Fibroblast of the aortic adventitia (primary cell): Measurements from ENCODE around the gene SLC30A2. TPM values are rescaled to one million over a fixed set of nuclear protein-coding genes. Genes with fewer than 3 reads are reported as not detected.

Source experiments
- DNase-seq: peaks from one replicate; pipeline ENCODE4 v3.0.0-alpha.2; 2010; ENCODE audit warnings: low read depth
- H3K4me3 ChIP-seq: 2 replicates; pipeline ENCODE4 v1.5.1; 2011; ENCODE audit warnings: low read depth, mild to moderate bottlenecking, control low read depth, low read length, moderate library complexity
- total RNA-seq: library from RNA; depleted of rRNA; stranded (reverse); fragments of >200 nt; gene quantifications from 2 replicates; pipeline ENCODE4 v1.2.3, GENCODE V29; 2012; ENCODE audit warnings: low replicate concordance
- TF ChIP-seq, protein P1 (sequence below): IDR thresholded peaks from 2 replicates; pipeline ENCODE4 v1.5.1; 2011; ENCODE audit warnings: mild to moderate bottlenecking, low read length, control low read depth, inconsistent platforms; ENCODE audit not compliant: insufficient read depth

Gene SLC30A2
- total RNA-seq, 1 donor, result not detected

DNA sequence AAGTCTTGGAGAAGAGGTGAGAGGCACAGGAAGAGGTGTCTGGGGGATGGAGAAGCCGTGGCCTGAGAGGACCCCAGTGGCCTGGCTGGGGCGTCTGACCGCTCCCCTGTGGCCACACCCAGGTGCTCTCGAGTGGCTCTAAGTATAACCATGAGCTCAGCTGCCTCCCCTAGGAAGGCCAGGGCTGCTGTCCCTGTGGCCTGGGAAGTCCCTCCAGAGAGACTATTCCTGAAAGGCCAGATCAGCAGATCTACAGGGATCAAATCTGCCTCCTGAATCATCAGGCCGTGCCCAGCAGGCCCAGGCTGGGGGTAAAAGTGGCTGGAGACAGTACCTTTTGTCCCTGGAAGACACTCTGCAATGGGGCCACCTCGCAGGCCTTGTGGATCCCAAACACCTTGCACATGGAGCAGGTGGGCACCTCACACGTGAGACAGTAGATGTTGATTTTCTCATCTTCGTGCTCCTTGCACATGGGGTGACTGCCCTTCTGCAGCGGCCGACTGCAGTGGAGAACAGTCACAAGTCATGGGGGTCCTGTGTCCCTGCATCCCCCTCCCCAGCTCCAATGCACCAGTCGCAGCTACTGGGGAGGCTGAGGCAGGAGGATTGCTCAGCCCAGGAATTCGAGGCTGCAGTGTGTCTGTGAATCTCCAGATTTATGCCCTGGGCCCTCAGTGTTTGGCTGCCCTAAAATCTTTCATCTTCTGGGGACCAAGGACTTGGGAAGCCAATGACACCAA lies 15.1 kb upstream of the SLC30A2 start:
- DNase-seq, result no peak
- no peak overlapping the region for H3K4me3 ChIP-seq
- TF ChIP-seq, protein P1, sequence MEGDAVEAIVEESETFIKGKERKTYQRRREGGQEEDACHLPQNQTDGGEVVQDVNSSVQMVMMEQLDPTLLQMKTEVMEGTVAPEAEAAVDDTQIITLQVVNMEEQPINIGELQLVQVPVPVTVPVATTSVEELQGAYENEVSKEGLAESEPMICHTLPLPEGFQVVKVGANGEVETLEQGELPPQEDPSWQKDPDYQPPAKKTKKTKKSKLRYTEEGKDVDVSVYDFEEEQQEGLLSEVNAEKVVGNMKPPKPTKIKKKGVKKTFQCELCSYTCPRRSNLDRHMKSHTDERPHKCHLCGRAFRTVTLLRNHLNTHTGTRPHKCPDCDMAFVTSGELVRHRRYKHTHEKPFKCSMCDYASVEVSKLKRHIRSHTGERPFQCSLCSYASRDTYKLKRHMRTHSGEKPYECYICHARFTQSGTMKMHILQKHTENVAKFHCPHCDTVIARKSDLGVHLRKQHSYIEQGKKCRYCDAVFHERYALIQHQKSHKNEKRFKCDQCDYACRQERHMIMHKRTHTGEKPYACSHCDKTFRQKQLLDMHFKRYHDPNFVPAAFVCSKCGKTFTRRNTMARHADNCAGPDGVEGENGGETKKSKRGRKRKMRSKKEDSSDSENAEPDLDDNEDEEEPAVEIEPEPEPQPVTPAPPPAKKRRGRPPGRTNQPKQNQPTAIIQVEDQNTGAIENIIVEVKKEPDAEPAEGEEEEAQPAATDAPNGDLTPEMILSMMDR, result no peak

DNA sequence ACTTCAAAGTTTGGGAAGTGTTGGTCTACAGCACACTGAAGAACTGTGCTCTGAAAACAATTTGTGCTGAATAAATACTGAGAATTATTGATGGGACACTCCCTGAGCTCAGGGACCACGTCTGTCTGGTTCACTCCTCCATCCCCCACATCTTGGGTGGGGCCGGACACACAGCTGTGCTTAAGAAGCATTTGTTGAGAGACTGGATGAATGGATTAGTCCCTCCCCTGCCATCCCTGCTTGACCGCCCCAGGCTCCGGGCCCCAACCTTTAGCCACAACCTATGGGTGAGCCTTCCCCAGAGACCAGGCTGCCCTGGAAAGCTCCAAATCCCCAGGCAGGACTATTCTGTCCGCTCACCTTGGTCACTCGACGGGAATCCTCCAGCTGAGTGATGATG lies 14.0 kb upstream of the SLC30A2 start:
- TF ChIP-seq, protein P1, result no peak

DNA sequence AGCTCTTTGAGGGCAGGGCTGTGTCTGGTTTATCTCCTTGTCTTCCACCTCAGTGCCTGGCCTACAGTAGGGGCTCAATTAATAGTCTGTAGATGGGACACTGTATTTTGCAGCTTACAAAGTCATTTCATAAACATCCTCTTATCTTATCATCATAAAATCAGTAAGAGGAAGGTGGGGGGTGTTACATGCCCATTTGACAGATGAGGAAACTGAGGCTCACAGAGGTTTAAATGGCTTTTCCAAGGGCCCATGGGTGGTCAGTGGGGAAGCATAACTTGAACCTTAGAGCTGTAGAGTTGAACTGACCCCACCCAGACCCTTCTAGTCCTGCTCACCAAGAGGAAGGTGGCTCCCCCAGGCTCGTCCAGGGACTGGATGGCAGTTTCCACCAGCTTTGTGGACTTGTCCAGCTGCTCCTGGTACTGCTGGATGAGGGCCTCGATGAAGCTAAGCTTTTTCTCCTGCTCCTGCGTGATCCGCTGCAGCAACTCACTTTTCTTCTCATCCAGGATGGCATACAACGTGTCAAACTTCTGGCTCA lies 12.2 kb upstream of the SLC30A2 start:
- no peak overlapping the region for H3K4me3 ChIP-seq
- DNase-seq, result no peak
- TF ChIP-seq, protein P1, result no peak

More for the DNA sequence above, 14.0 kb upstream of the SLC30A2 start:
- no peak overlapping the region for H3K4me3 ChIP-seq
- DNase-seq, result no peak

DNA sequence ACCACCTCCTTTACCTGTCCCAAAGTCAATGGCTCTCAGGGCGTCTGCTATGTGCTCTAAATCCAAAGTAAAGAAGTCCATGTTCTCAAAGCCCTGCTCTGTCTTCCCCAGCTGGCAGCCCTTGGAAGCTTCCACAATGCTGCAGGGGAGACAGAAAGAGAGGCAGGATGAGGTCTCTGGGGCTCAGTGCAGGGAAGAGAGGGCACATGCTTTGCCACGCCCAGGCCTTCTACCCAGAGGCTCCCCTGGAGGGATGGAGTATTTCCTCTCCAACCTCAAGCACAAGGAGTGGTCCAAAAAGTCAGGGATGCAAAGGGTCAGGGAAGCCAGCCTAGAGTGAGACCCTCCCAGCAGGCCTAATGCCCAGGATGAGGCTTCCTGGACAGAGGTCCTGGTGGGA lies 11.3 kb upstream of the SLC30A2 start:
- H3K4me3 ChIP-seq, result no peak overlapping the region
- no peak for DNase-seq
- TF ChIP-seq, protein P1, result no peak

DNA sequence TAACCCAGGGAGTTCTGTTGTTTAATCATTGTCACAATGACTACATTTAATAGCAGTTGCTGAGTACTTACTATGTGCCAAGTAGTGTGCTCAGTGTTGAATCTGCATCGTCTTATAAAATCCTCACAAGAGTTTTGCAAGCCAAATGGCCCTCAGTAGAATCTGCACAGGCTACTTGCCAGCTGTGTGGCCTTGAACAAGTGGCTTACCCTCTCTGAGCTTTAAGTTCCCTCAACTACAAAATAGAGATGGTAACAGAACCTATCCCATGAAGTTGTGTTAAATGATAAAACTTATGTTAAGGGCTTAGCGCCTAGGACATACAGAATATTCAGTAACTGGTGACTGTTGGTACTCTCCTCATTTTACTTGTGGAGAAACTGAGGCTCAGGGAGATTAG lies 9.1 kb upstream of the SLC30A2 start:
- no peak overlapping the region for H3K4me3 ChIP-seq
- no peak for DNase-seq
- TF ChIP-seq, protein P1, result no peak

DNA sequence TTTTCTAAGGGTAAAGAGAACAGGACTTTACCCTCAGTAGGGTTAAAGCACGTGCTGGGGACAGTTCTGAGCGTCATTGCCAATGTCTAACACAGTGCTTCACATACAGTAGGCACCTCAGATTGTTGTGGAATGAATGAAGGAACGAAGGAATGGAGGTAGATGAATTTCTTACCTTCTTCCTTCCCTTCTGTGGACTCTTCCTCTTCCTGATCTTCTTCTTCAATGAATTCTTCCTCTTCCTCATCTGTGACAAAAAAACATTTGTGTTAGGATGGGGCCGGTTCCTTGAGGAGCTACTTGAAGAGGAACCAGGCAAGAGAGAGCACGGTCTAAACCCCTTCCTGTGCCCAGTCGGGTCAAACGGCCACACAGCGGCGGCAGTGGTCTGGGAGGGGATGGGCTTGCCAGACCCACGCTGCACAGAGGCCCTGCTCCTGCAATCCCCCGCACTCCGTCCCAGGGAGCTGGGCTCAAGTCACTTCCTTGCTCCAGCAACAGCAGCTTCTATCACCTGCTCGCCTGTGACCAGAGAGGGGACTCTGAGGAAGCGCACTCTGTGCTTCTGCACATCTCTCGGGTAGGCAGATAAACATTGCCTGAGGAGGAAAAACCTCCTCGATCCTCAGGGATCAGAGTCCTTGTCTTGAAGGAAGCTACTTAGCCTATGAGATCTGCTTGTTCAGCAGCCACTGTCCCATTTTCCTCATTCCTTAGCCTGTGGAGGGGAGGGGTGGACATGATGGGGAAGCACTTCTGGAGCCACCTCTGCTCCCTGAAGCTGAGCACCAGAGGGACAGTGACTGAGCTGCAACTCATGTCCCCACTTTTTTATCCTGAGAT lies 8.0 kb upstream of the SLC30A2 start:
- no peak for DNase-seq
- TF ChIP-seq, protein P1, result no peak
- H3K4me3 ChIP-seq, result no peak overlapping the region
